Breast epithelium (tissue), 4 donors: Measurements from ENCODE around the gene CDA. TPM values are rescaled to one million over a fixed set of nuclear protein-coding genes. Genes with fewer than 3 reads are reported as not detected.

ENCODE experiments used
- DNase-seq, 2 donors: peaks; one replicate each; pipeline ENCODE4 v3.0.0-alpha.2; 2019; ENCODE audit warnings: low spot score in 2 of 2
- H3K27ac ChIP-seq, 2 donors: fragments of 200-600 bp; sonication (generic) in 1 of 2; one replicate each; pipeline ENCODE4 v1.5.1; 2016 to 2019; ENCODE audit warnings: mild to moderate bottlenecking in 1 of 2
- H3K27me3 ChIP-seq, 2 donors: fragments of 200-600 bp; sonication (generic) in 1 of 2; one replicate each; pipeline versions ENCODE4 v1.5.1 to v1.6.0; 2017 to 2019; ENCODE audit warnings: control low read depth in 1 of 2, mild to moderate bottlenecking in 1 of 2
- H3K36me3 ChIP-seq: fragments of 200-600 bp; one replicate; pipeline ENCODE4 v1.5.1; 2019
- H3K4me1 ChIP-seq, 2 donors: fragments of 200-600 bp; sonication (generic); one replicate each; pipeline ENCODE4 v1.5.1; 2016 to 2019; ENCODE audit warnings: control low read depth in 1 of 2
- H3K4me3 ChIP-seq, 3 donors: fragments of 200-600 bp; sonication (generic); 1 replicate in 2 of 3; 2 replicates in 1 of 3; pipeline ENCODE4 v1.5.1; 2016 to 2019; ENCODE audit warnings: mild to moderate bottlenecking in 3 of 3, moderate library complexity in 2 of 3
- H3K9me3 ChIP-seq, 2 donors: fragments of 200-600 bp; sonication (generic) in 1 of 2; one replicate each; pipeline ENCODE4 v1.5.1; 2016 to 2019; ENCODE audit warnings: control low read depth in 1 of 2
- CTCF ChIP-seq, 3 donors: fragments of 450-650 bp; IDR thresholded peaks; one replicate each; pipeline ENCODE4 v1.5.1; 2016 to 2017; ENCODE audit warnings: antibody characterized with exemption in 3 of 3, mild to moderate bottlenecking in 3 of 3, moderate library complexity in 3 of 3
- POLR2A ChIP-seq: fragments of 450-650 bp; IDR thresholded peaks from one replicate; pipeline ENCODE4 v1.6.1; 2016; ENCODE audit warnings: antibody characterized with exemption, mild to moderate bottlenecking, moderate library complexity
- POLR2AphosphoS5 ChIP-seq, 3 donors: sonication (generic); formaldehyde crosslinking; IDR thresholded peaks; one replicate each; pipeline ENCODE4 v1.6.1; 2017; ENCODE audit warnings: antibody characterized with exemption in 3 of 3
- intact Hi-C: fragments of 100-400 bp; cut with DNase I; formaldehyde crosslinking; loops from one replicate; pipeline ENCODE4 v1.15.1; 2023; ENCODE audit warnings: low total_unique reads
- total RNA-seq, 3 donors: library from RNA; depleted of rRNA; stranded (reverse); fragments of >200 nt; gene quantifications; one replicate each; pipeline ENCODE4 v1.1.0, GENCODE V29; 2016

CDA gene
- total RNA-seq, 3 donors from 2014 or later = 0.98 to 1.3 (median 1.0) TPM

DNA sequence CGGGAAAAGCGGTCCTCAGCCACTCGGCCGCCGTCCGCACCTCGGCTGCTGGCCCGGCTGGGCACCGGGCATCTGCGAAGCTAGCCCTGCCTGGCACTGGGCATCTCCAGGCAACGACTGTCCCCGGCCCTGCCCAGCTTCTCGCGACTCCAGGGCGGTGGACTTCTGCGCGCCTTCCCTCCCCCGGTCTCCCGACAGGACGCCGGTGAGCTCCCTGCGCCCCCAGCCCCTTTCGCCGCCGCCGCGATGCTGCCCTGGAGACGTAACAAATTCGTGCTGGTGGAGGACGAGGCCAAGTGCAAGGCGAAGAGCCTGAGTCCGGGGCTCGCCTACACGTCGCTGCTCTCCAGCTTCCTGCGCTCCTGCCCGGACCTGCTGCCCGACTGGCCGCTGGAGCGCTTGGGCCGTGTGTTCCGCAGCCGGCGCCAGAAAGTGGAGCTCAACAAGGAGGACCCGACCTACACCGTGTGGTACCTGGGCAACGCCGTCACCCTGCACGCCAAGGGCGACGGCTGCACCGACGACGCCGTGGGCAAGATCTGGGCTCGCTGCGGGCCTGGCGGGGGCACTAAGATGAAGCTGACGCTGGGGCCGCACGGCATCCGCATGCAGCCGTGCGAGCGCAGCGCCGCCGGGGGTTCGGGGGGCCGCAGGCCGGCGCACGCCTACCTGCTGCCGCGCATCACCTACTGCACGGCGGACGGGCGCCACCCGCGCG lies 36.0 kb upstream of the CDA start:
- peak overlapping the region; percentile 50 to 69 (median 52) for H3K4me3 ChIP-seq
- TF ChIP-seq POLR2A (no peak), CTCF (IDR thresholded peaks at IDR 0.05) (no peak), POLR2AphosphoS5 (IDR thresholded peaks at IDR 0.05) (no peak)
- H3K4me1 ChIP-seq = peaks cover 0 to 6% of the 10 kb centered on the region in 2 donors
- H3K9me3 ChIP-seq = no peaks in the 10 kb centered on the region
- H3K36me3 ChIP-seq = no peaks in the 10 kb centered on the region
- intact Hi-C loops = no loop called here
- H3K27me3 ChIP-seq = peaks cover 0 to 35% of the 10 kb centered on the region in 2 donors
- no peak for DNase-seq
- H3K27ac ChIP-seq = peak overlapping the region in 1 of 2 donors; percentile 78

- peak in 1 of 2 donors; percentile 18 for DNase-seq
- Histone ChIP-seq H3K4me3 (no peak overlapping the region), H3K27ac (peak overlapping the region in 1 of 2 donors; percentile 25), H3K36me3 (no peaks in the 10 kb centered on the region), H3K9me3 (no peaks in the 10 kb centered on the region), H3K4me1 (peaks cover 0 to 6% of the 10 kb centered on the region in 2 donors), H3K27me3 (peaks cover 0 to 29% of the 10 kb centered on the region in 2 donors)
- no peak for TF ChIP-seq POLR2A
- no peak for TF ChIP-seq POLR2AphosphoS5 (IDR thresholded peaks at IDR 0.05)
- TF ChIP-seq CTCF (IDR thresholded peaks at IDR 0.05) = no peak
- intact Hi-C loops = loop anchor here (1.0 kb wide), 1 partner anchor 25 kb away; no protein-coding TSS in a partner anchor
Measured at GRCh38 chr1:20555025-20555757, 33.7 kb upstream of the CDA start.

GRCh38 chr1:20555758-20556120 lies 33.2 kb upstream of the CDA start:
- TF ChIP-seq POLR2AphosphoS5 (IDR thresholded peaks at IDR 0.05) = no peak
- no peak for TF ChIP-seq POLR2A
- no peak for TF ChIP-seq CTCF (IDR thresholded peaks at IDR 0.05)
- intact Hi-C loops = loop anchor here (1.0 kb wide), 1 partner anchor 25 kb away; no protein-coding TSS in a partner anchor
- no peak overlapping the region for H3K27ac ChIP-seq
- no peaks in the 10 kb centered on the region for H3K9me3 ChIP-seq
- no peak for DNase-seq
- H3K27me3 ChIP-seq = peaks cover 0 to 29% of the 10 kb centered on the region in 2 donors
- no peaks in the 10 kb centered on the region for H3K36me3 ChIP-seq
- H3K4me3 ChIP-seq = no peak overlapping the region
- peaks cover 0 to 6% of the 10 kb centered on the region in 2 donors for H3K4me1 ChIP-seq

DNA sequence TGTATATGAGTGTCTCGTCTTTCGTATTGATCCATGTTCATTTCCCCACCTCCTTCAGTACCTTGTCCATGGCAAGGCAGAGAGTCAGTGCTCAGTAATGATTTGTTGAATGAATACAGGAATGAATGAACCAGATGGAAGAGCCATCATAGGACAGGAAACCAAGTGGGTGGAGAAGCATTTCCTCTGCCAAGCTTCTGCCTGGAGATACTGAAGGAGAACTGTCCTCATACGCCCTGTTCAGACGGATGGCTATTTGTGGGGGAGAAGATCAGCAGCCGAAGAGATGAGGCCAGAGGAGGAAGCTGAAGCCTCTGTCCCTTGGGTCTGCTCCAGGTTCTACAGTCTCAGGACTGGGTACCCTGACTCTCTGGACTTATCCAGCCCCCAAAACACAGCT lies 30.7 kb upstream of the CDA start:
- peaks cover 0 to 7% of the 10 kb centered on the region in 2 donors for H3K27me3 ChIP-seq
- no peaks in the 10 kb centered on the region for H3K9me3 ChIP-seq
- no peak for TF ChIP-seq POLR2AphosphoS5 (IDR thresholded peaks at IDR 0.05)
- no peak for TF ChIP-seq CTCF (IDR thresholded peaks at IDR 0.05)
- no peak for TF ChIP-seq POLR2A
- H3K27ac ChIP-seq = no peak overlapping the region
- no peaks in the 10 kb centered on the region for H3K36me3 ChIP-seq
- H3K4me3 ChIP-seq = no peak overlapping the region
- H3K4me1 ChIP-seq = no peaks in the 10 kb centered on the region
- intact Hi-C loops = no loop called here
- no peak for DNase-seq

DNA sequence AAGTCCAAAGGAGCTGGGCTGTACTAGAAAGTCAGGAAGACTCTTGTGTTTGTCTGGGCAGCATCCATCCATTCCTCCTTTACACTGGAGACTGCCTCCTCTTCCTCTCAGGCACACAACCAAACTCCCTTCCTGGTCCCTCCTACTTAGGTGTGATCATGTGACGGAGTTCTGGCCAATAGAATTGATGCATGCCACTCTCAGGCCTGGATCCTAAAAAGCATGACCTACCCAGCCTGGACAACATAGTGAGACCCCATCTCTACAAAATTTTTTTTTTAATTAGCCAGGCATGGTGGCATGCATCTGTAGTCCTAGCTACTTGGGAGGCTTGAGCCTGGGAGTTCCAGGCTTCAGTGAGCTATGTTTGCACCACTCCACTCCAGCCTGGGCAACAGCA lies 27.9 kb upstream of the CDA start:
- Histone ChIP-seq H3K4me3 (no peak overlapping the region), H3K36me3 (no peaks in the 10 kb centered on the region), H3K9me3 (no peaks in the 10 kb centered on the region), H3K4me1 (no peaks in the 10 kb centered on the region), H3K27me3 (no peaks in the 10 kb centered on the region), H3K27ac (no peak overlapping the region)
- intact Hi-C loops = no loop called here
- TF ChIP-seq CTCF (IDR thresholded peaks at IDR 0.05) (no peak), POLR2AphosphoS5 (IDR thresholded peaks at IDR 0.05) (no peak), POLR2A (no peak)
- no peak for DNase-seq
